H9 (cell line): Measurements from ENCODE around the gene RGS9. TPM values are rescaled to one million over a fixed set of nuclear protein-coding genes. Genes with fewer than 3 reads are reported as not detected.

Experiments used
- DNase-seq: peaks from one replicate; pipeline ENCODE4 v3.0.0-alpha.2; 2017
- H2AFZ ChIP-seq: one replicate; pipeline ENCODE4 v1.6.1; 2013; ENCODE audit warnings: mild to moderate bottlenecking, low read length, control low read depth, moderate library complexity
- H2AK5ac ChIP-seq: 2 replicates; pipeline ENCODE4 v1.6.1; 2013; ENCODE audit warnings: low read length, control low read depth, mixed read lengths; ENCODE audit not compliant: insufficient read length
- H2BK120ac ChIP-seq: one replicate; pipeline ENCODE4 v1.6.1; 2013; ENCODE audit warnings: low read depth, mild to moderate bottlenecking, low read length, control low read depth, inconsistent platforms; ENCODE audit not compliant: poor library complexity, severe bottlenecking
- H2BK12ac ChIP-seq: 2 replicates; pipeline ENCODE4 v1.6.1; 2013; ENCODE audit warnings: low read length, control low read depth, mixed read lengths, low read depth; ENCODE audit not compliant: insufficient read length
- H2BK15ac ChIP-seq: 2 replicates; pipeline ENCODE4 v1.6.1; 2013; ENCODE audit warnings: low read depth, low read length, control low read depth
- H2BK20ac ChIP-seq: one replicate; pipeline ENCODE4 v1.6.1; 2013; ENCODE audit warnings: low read depth, mild to moderate bottlenecking, low read length, control low read depth, inconsistent platforms; ENCODE audit not compliant: poor library complexity, severe bottlenecking
- H2BK5ac ChIP-seq: 2 replicates; pipeline ENCODE4 v1.6.1; 2013; ENCODE audit warnings: low read length, control low read depth, mixed read lengths; ENCODE audit not compliant: insufficient read length
- H3K14ac ChIP-seq: 2 replicates; pipeline ENCODE4 v1.6.1; 2013; ENCODE audit warnings: low read length, control low read depth; ENCODE audit not compliant: insufficient read depth
- H3K18ac ChIP-seq: 2 replicates; pipeline ENCODE4 v1.6.1; 2013; ENCODE audit warnings: low read depth, mild to moderate bottlenecking, mixed read lengths, low read length, control low read depth; ENCODE audit not compliant: insufficient read length
- H3K23ac ChIP-seq: 2 replicates; pipeline ENCODE4 v1.6.1; 2013; ENCODE audit warnings: low read length, control low read depth, mixed read lengths, low read depth; ENCODE audit not compliant: insufficient read length
- H3K23me2 ChIP-seq: 2 replicates; pipeline ENCODE4 v1.6.1; 2013; ENCODE audit warnings: low read depth, mild to moderate bottlenecking, mixed read lengths, low read length, control low read depth; ENCODE audit not compliant: insufficient read length, poor library complexity, severe bottlenecking
- H3K27ac ChIP-seq: 2 replicates; pipeline ENCODE4 v1.5.1; 2013; ENCODE audit warnings: low read length, control low read depth, mixed read lengths, low read depth; ENCODE audit not compliant: insufficient read length
- H3K27me3 ChIP-seq: 2 replicates; pipeline ENCODE4 v1.6.1; 2013; ENCODE audit warnings: low read length, control low read depth, inconsistent platforms; ENCODE audit not compliant: insufficient read depth
- H3K4ac ChIP-seq: 2 replicates; pipeline ENCODE4 v1.6.1; 2013; ENCODE audit warnings: low read depth, mild to moderate bottlenecking, control low read depth, inconsistent platforms, low read length, moderate library complexity
- H3K4me1 ChIP-seq: 2 replicates; pipeline ENCODE4 v1.6.1; 2013; ENCODE audit warnings: low read length, control low read depth, inconsistent platforms; ENCODE audit not compliant: insufficient read depth
- H3K4me2 ChIP-seq: 2 replicates; pipeline ENCODE4 v1.6.1; 2013; ENCODE audit warnings: low read length, control low read depth, mixed read lengths; ENCODE audit not compliant: insufficient read length, insufficient read depth
- H3K56ac ChIP-seq: 2 replicates; pipeline ENCODE4 v1.6.1; 2013; ENCODE audit warnings: low read depth, mild to moderate bottlenecking, mixed read lengths, low read length, control low read depth; ENCODE audit not compliant: insufficient read length
- H3K79me1 ChIP-seq: 2 replicates; pipeline ENCODE4 v1.6.1; 2013; ENCODE audit warnings: low read depth, mild to moderate bottlenecking, moderate library complexity, low read length, control low read depth, inconsistent platforms; ENCODE audit not compliant: insufficient read depth, poor library complexity, severe bottlenecking
- H3K79me2 ChIP-seq: 2 replicates; pipeline ENCODE4 v1.6.1; 2013; ENCODE audit warnings: low read length, control low read depth, inconsistent platforms; ENCODE audit not compliant: insufficient read depth
- H3K9ac ChIP-seq: 2 replicates; pipeline ENCODE4 v1.6.1; 2013; ENCODE audit warnings: low read length, control low read depth, mixed read lengths; ENCODE audit not compliant: insufficient read length; ENCODE audit errors: extremely low read depth
- H3K9me3 ChIP-seq: one replicate; pipeline ENCODE4 v1.6.1; 2013; ENCODE audit warnings: low read depth, low read length, inconsistent platforms; ENCODE audit not compliant: control insufficient read depth
- H3T11ph ChIP-seq: one replicate; pipeline ENCODE4 v1.6.1; 2013; ENCODE audit warnings: mild to moderate bottlenecking, low read length, control low read depth, inconsistent platforms
- H4K20me1 ChIP-seq: one replicate; pipeline ENCODE4 v1.6.1; 2013; ENCODE audit not compliant: control insufficient read depth, insufficient read length, insufficient read depth
- H4K5ac ChIP-seq: 2 replicates; pipeline ENCODE4 v1.6.1; 2013; ENCODE audit warnings: low read depth, mild to moderate bottlenecking, mixed read lengths, low read length, control low read depth; ENCODE audit not compliant: insufficient read length
- H4K8ac ChIP-seq: replicated peaks from 2 replicates; pipeline ENCODE4 v1.6.1; 2013; ENCODE audit warnings: low read length, control low read depth, mixed read lengths, low read depth; ENCODE audit not compliant: insufficient read length
- H4K91ac ChIP-seq: 2 replicates; pipeline ENCODE4 v1.6.1; 2013; ENCODE audit warnings: low read depth, mild to moderate bottlenecking, moderate library complexity, mixed read lengths, low read length, control low read depth; ENCODE audit not compliant: insufficient read length
- H3K27ac Mint-ChIP-seq, 3 experiments: 2 replicates in 2 of 3; 3 replicates in 1 of 3; pipeline ENCODE4 v1.8.0; 2020 to 2021; ENCODE audit warnings: mixed read lengths in 3 of 3, mild to moderate bottlenecking in 1 of 3, moderate library complexity in 1 of 3
- H3K27me3 Mint-ChIP-seq: 2 replicates; pipeline ENCODE4 v1.8.0; 2021; ENCODE audit warnings: low read depth, mild to moderate bottlenecking, moderate library complexity, mixed read lengths
- H3K36me3 Mint-ChIP-seq, 3 experiments: 2 replicates in 2 of 3; 3 replicates in 1 of 3; pipeline ENCODE4 v1.8.0; 2020 to 2021; ENCODE audit warnings: low read depth in 3 of 3, mixed read lengths in 3 of 3; ENCODE audit not compliant: insufficient read depth in 1 of 3
- H3K4me1 Mint-ChIP-seq, 2 experiments: 2 replicates each; pipeline ENCODE4 v1.8.0; 2020; ENCODE audit warnings: mixed read lengths in 2 of 2
- H3K4me3 Mint-ChIP-seq, 2 experiments: 2 replicates in 1 of 2; 3 replicates in 1 of 2; pipeline ENCODE4 v1.8.0; 2020 to 2021; ENCODE audit warnings: mild to moderate bottlenecking in 2 of 2, mixed read lengths in 2 of 2, moderate library complexity in 1 of 2
- H3K9me3 Mint-ChIP-seq, 2 experiments: 2 replicates in 1 of 2; 3 replicates in 1 of 2; pipeline ENCODE4 v1.8.0; 2020; ENCODE audit warnings: mild to moderate bottlenecking in 2 of 2, mixed read lengths in 2 of 2, moderate library complexity in 1 of 2
- CTCF ChIP-seq: fragments of 200-600 bp; sonication (generic); conservative IDR thresholded peaks from 3 replicates; pipeline ENCODE4 v1.8.0; 2021; ENCODE audit warnings: antibody characterized with exemption, mild to moderate bottlenecking
- WGBS: extraction: QIAGEN DNeasy Blood & Tissue Kit; methylation state at CpG from one replicate; pipeline ENCODE4 v1.1.7; 2013; ENCODE audit warnings: missing lambda C conversion rate, low lambda C conversion rate, mixed read lengths; ENCODE audit not compliant: insufficient read length; ENCODE audit errors: extremely low coverage; 5-methylcytosine and 5-hydroxymethylcytosine counted together
- total RNA-seq: library from RNA; stranded (reverse); gene quantifications from 2 replicates; pipeline ENCODE4 v1.2.1, GENCODE V29; 2021

Gene RGS9
- total RNA-seq, 1 experiment from 2014 or later = 12.0 TPM

DNA sequence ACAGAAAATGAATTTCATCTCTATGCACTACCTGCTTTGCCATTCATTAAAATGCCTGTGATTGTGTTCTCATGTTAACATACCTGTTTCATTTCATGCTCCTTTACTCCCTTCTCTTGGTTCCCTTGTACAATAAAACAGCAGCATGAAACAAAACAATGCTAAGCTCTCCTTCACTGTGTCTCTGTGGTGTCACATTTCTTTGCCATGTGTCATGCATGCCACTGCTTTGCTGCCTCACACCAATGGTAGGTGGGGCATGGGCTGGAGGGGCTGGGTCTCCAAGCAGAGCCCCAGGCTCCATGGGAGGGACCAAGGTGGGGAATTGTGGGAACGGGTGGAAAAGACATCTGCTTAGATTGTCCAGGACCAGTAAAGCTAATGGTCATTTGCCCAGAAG, 83.6 kb downstream of the RGS9 start:
- Histone ChIP-seq H4K91ac (no peak overlapping the region), H3K14ac (no peak overlapping the region), H2BK12ac (no peak overlapping the region), H3K27ac (no peak overlapping the region), H3K4me2 (no peak overlapping the region), H3K23me2 (no peaks in the 10 kb centered on the region), H2BK5ac (no peak overlapping the region), H4K8ac (no peak overlapping the region), H2AFZ (no peak overlapping the region), H3K9ac (no peak overlapping the region), H2BK20ac (no peak overlapping the region), H3K27me3 (no peaks in the 10 kb centered on the region), H3K79me1 (no peaks in the 10 kb centered on the region), H3K18ac (no peak overlapping the region), H2BK15ac (no peak overlapping the region), H2BK120ac (no peak overlapping the region), H3K9me3 (no peaks in the 10 kb centered on the region), H3K4ac (no peak overlapping the region), H3K23ac (no peak overlapping the region), H4K20me1 (no peaks in the 10 kb centered on the region), H3T11ph (no peak overlapping the region), H4K5ac (no peak overlapping the region), H3K79me2 (no peaks in the 10 kb centered on the region), H3K4me1 (no peaks in the 10 kb centered on the region), H2AK5ac (no peak overlapping the region), H3K56ac (no peak overlapping the region)
- WGBS = no CpG with 5 or more reads among the region's 1 CpG
- Mint-ChIP-seq H3K36me3 (no peaks in the 10 kb centered on the region; a peak in 1 of 7 replicates), H3K27ac (no peak overlapping the region), H3K9me3 (no peaks in the 10 kb centered on the region), H3K4me3 (no peak overlapping the region), H3K4me1 (no peaks in the 10 kb centered on the region; a peak in 1 of 4 replicates), H3K27me3 (no peaks in the 10 kb centered on the region; the same call in 1 of the 2 replicates)
- DNase-seq = no peak
- no peak for TF ChIP-seq CTCF
